Lower lobe of right lung (tissue), 2 donors: ENCODE measurements around the gene RPL21. TPM values are rescaled to one million over a fixed set of nuclear protein-coding genes. Genes with fewer than 3 reads are reported as not detected.
A peak's percentile ranks its signal among the peaks of the same experiment; 100 is the strongest.

Experiments
- ATAC-seq, 2 donors: fragments of 200-7000 bp; cut with Tn5 transposase; one replicate each; pipeline ENCODE4 v1.9.1; 2020 to 2022; ENCODE audit warnings: mild to moderate bottlenecking in 2 of 2, moderate library complexity in 2 of 2
- DNase-seq: peaks from one replicate; pipeline ENCODE4 v3.0.0-alpha.2; 2020
- H3K27ac ChIP-seq: fragments of 200-600 bp; one replicate; pipeline ENCODE4 v1.8.0; 2022
- H3K27me3 ChIP-seq: fragments of 200-600 bp; one replicate; pipeline ENCODE4 v1.8.0; 2022; ENCODE audit warnings: low read depth
- H3K36me3 ChIP-seq: fragments of 200-600 bp; one replicate; pipeline ENCODE4 v1.8.0; 2022; ENCODE audit warnings: mild to moderate bottlenecking
- H3K4me1 ChIP-seq: fragments of 200-600 bp; one replicate; pipeline ENCODE4 v1.8.0; 2022
- H3K4me3 ChIP-seq: fragments of 200-600 bp; one replicate; pipeline ENCODE4 v1.8.0; 2022; ENCODE audit warnings: mild to moderate bottlenecking
- H3K9me3 ChIP-seq: fragments of 200-600 bp; one replicate; pipeline ENCODE4 v1.8.0; 2022
- intact Hi-C: fragments of 100-400 bp; cut with DNase I; formaldehyde crosslinking; loops from one replicate; pipeline ENCODE4 v1.11.0; 2022
- long read RNA-seq: library from polyadenylated mRNA; unstranded; transcript quantifications from one replicate; pipeline ENCODE4 v2.0.0, GENCODE V29; 2021
- total RNA-seq: library from RNA; stranded (reverse); fragmentation: NEBNext Ultra II Directional; extraction: Animal tissue kit (Norgen Biotek cat#: 25700); gene quantifications from one replicate; pipeline ENCODE4 v1.2.1, GENCODE V29; 2021
- TF ChIP-seq, protein P1 (sequence below): fragments of 200-600 bp; IDR thresholded peaks from one replicate; pipeline ENCODE4 v1.8.0; 2022; ENCODE audit warnings: antibody characterized with exemption, mild to moderate bottlenecking
- donor health status: DM: no; HTN: yes; CAD: no; lungs with severe emphysema.

The RPL21 gene
- total RNA-seq: 903 TPM
- long read RNA-seq, transcript RPL21-202 (6 exons, 815 nt): major isoform, 16 of 27 reads
- long read RNA-seq, partial matches to known transcripts: 8 of 27 reads
- long read RNA-seq, other reads (novel, unspliced or antisense): 1 of 27 reads

DNA sequence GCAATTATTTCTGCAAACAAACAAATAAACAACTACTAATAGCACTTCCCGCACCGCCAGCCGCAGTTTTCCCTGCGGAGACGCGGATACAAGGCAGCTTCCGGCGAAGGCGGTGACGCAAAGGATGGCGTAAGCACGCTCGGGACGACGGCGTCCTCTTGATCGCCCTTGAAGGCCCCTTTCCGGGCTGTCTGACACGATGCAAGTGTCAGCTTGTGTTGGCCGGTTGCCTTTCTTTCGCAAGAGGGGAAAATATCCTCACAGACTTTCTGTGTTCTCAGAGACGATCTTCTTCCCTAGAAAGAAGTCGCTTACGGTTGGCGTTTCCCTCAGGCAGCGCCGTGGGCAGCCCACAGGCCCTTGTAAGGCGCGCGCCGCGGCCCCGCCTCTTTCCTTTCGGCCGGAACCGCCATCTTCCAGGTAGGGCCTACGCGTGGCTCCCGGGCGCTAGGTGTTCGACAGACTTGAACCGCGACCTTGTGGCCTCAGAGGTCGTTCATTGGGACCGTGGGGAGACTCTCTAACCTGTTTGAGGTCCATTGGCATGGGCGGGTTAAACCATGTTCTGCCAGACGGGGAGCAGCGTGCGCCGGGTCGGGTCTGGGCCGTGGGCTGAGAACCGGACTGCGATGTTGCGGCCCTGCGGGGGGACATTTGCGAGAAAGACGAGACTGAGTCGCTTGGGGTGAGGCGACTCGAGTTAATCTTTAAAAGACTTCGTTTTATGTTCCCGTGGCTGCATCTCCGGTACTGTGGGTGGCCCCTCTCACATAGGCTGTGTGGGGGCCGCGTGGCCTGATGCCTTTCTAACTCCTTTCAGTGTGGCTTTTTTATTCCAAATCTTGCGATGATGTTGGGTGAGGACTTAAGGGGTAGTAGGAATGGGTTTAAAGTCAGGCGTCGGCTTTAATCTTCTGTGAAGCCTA is at the start of gene RPL21:
Gene RPL21 (plus strand): TSS at position 393 of the 926 bp plus-strand sequence. CDS start 2,219 bp downstream, outside the sequence.
- intact Hi-C loops: no loop called here
- DNase-seq: peak; percentile 98
- H3K27me3 ChIP-seq: no peaks in the 10 kb centered on the region
- H3K36me3 ChIP-seq: peaks cover 31% of the 10 kb centered on the region
- H3K27ac ChIP-seq: peak within 1 kb of the TSS; percentile 97
- ATAC-seq: peak; percentile 97 to 98
- TF ChIP-seq, protein P1, sequence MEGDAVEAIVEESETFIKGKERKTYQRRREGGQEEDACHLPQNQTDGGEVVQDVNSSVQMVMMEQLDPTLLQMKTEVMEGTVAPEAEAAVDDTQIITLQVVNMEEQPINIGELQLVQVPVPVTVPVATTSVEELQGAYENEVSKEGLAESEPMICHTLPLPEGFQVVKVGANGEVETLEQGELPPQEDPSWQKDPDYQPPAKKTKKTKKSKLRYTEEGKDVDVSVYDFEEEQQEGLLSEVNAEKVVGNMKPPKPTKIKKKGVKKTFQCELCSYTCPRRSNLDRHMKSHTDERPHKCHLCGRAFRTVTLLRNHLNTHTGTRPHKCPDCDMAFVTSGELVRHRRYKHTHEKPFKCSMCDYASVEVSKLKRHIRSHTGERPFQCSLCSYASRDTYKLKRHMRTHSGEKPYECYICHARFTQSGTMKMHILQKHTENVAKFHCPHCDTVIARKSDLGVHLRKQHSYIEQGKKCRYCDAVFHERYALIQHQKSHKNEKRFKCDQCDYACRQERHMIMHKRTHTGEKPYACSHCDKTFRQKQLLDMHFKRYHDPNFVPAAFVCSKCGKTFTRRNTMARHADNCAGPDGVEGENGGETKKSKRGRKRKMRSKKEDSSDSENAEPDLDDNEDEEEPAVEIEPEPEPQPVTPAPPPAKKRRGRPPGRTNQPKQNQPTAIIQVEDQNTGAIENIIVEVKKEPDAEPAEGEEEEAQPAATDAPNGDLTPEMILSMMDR: no peak
- H3K9me3 ChIP-seq: no peaks in the 10 kb centered on the region
- peaks cover 45% of the 10 kb centered on the region for H3K4me1 ChIP-seq
- peak within 1 kb of the TSS; percentile 90 for H3K4me3 ChIP-seq

DNA sequence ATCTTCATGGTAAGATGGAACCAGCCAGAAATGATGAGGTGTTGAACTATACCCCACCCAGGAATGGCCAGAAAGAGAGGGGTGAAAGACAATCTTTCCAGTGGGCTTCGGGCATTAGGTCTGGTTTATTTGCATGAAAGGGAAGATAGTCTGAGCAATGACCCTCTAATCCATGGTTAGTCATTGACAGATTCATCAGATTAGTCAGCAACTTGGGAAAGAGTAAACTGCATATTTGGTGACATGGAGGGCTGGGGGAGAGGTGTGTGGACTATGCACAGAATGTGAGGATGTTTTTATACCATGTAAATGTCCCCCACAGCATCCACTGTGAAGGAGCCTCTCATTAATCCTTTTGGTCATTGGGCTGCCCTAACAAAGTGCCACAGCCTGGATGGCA is 49.7 kb upstream of the RPL21 start:
- intact Hi-C loops: no loop called here
- Histone ChIP-seq H3K36me3 (no peaks in the 10 kb centered on the region), H3K27ac (no peak overlapping the region), H3K4me3 (no peak overlapping the region), H3K9me3 (no peaks in the 10 kb centered on the region), H3K4me1 (no peaks in the 10 kb centered on the region), H3K27me3 (no peaks in the 10 kb centered on the region)
- no peak for DNase-seq
- no peak for ATAC-seq
- TF ChIP-seq, protein P1: no peak

DNA sequence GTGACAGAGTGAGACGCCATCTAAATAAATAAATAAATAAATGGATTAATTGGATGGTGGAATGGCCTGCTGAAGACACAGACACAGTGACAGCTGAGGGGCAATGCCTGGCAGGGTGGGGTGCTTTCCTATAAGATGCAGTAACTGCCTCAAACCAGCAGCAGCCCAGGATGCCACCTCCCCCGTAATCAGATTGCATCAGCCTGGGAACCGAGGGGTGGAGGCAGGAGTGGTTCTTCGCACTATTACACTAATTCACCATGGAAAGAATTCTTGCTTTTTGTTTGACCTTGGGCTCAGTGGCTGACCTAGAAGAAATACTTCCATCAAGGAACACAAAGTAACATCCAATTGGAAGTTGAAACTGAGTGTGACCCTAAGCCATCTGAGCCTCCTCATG is 48.2 kb upstream of the RPL21 start:
- no peaks in the 10 kb centered on the region for H3K27me3 ChIP-seq
- H3K4me1 ChIP-seq: no peaks in the 10 kb centered on the region
- H3K36me3 ChIP-seq: no peaks in the 10 kb centered on the region
- no peaks in the 10 kb centered on the region for H3K9me3 ChIP-seq
- TF ChIP-seq, protein P1: no peak
- intact Hi-C loops: no loop called here
- H3K27ac ChIP-seq: no peak overlapping the region
- no peak for ATAC-seq
- H3K4me3 ChIP-seq: no peak overlapping the region
- no peak for DNase-seq

DNA sequence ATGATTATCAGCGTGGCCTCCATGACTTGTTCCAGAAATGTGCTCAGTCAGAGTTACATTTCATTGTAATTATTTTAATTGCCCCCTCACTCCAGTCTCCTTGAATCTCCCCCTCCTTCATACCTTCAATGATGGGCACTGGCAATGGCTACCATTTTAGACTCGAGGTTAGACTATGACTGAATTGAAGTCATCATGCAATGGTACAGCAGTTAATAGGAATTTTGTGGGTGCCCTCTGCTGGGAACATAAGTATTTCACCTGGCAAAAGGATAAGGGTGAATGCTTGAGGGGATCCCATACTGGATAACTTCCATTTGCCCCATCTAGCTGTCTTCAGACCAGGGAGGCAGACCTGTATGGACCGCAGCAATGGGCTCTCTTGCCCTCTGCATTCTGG is 47.5 kb upstream of the RPL21 start:
- H3K9me3 ChIP-seq: no peaks in the 10 kb centered on the region
- H3K36me3 ChIP-seq: no peaks in the 10 kb centered on the region
- no peak for DNase-seq
- ATAC-seq: peak in 1 of 2 donors; percentile 68
- no peak overlapping the region for H3K4me3 ChIP-seq
- H3K27me3 ChIP-seq: no peaks in the 10 kb centered on the region
- no peak overlapping the region for H3K27ac ChIP-seq
- TF ChIP-seq, protein P1: no peak
- intact Hi-C loops: no loop called here
- no peaks in the 10 kb centered on the region for H3K4me1 ChIP-seq

DNA sequence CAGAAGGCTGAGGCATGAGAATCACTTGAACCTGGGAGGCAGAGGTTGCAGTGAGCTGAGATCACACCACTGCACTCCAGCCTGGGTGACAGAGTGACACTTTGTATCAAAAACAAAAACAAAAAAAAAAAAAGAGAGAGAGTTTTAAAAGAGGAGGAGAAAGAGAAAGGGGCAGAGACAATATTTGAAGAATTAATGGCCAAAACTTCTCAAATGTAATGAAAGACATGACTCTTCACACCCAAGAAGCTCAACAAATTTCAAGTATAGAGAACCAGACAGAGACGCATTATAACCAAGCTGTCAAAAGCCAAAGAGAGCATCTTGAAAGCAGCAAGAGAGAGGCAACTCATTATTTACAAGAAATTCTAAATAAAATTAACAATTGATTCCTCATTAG is 42.8 kb upstream of the RPL21 start:
- H3K9me3 ChIP-seq: no peaks in the 10 kb centered on the region
- ATAC-seq (no peak), DNase-seq (no peak)
- no peaks in the 10 kb centered on the region for H3K36me3 ChIP-seq
- H3K4me1 ChIP-seq: no peaks in the 10 kb centered on the region
- TF ChIP-seq, protein P1: no peak
- no peak overlapping the region for H3K27ac ChIP-seq
- H3K27me3 ChIP-seq: no peaks in the 10 kb centered on the region
- intact Hi-C loops: no loop called here
- H3K4me3 ChIP-seq: no peak overlapping the region
